SKM-1 (cell line): ENCODE measurements around the gene ST8SIA3.
"Not testable (repeated sequence)": the region's sequence is repeated elsewhere in the genome, so short reads cannot be mapped to it uniquely, and the experiment has no call there.

Experiments
- DNase-seq: peaks from one replicate; lab custom pipeline; 2025; ENCODE audit not compliant: unreplicated experiment; lab: John Stamatoyannopoulos, UW

ST8SIA3 gene

GRCh38 chr18:57362714-57363113 lies 10.4 kb downstream of the ST8SIA3 start:
- no peak for DNase-seq

GRCh38 chr18:57364460-57364859 lies 12.1 kb downstream of the ST8SIA3 start:
- DNase-seq: no peak

- DNase-seq: no peak
Measured at GRCh38 chr18:57366528-57367081, 14.2 kb downstream of the ST8SIA3 start.

- DNase-seq: no peak
Measured at GRCh38 chr18:57372444-57372843, 20.1 kb downstream of the ST8SIA3 start.

- DNase-seq: no peak
Measured at GRCh38 chr18:57373017-57373416, 20.7 kb downstream of the ST8SIA3 start.

- no peak for DNase-seq
Measured at GRCh38 chr18:57376503-57376902, 24.1 kb downstream of the ST8SIA3 start.

GRCh38 chr18:57389271-57389670 lies 36.9 kb downstream of the ST8SIA3 start:
- DNase-seq: no peak

GRCh38 chr18:57390044-57390443 lies 37.7 kb downstream of the ST8SIA3 start:
- DNase-seq: no peak

- DNase-seq: not testable (repeated sequence)
Measured at GRCh38 chr18:57394749-57395148, 42.4 kb downstream of the ST8SIA3 start.

- not testable (repeated sequence) for DNase-seq
Measured at GRCh38 chr18:57396831-57397230, 44.5 kb downstream of the ST8SIA3 start.

GRCh38 chr18:57397440-57398132 lies 45.2 kb downstream of the ST8SIA3 start:
- no peak for DNase-seq

GRCh38 chr18:57404345-57404744 lies 52.0 kb downstream of the ST8SIA3 start:
- no peak for DNase-seq

- no peak for DNase-seq
Measured at GRCh38 chr18:57409650-57410049, 57.3 kb downstream of the ST8SIA3 start.

- no peak for DNase-seq
Measured at GRCh38 chr18:57410749-57411148, 58.4 kb downstream of the ST8SIA3 start.

- no peak for DNase-seq
Measured at GRCh38 chr18:57416542-57416941, 64.2 kb downstream of the ST8SIA3 start.
